GM21515 (cell line): Measurements from ENCODE around the gene CPE.
"Not testable (repeated sequence)": the region's sequence is repeated elsewhere in the genome, so short reads cannot be mapped to it uniquely, and the experiment has no call there.

Experiments
- ATAC-seq: cut with Tn5 transposase; IDR thresholded peaks from one replicate; pipeline ENCODE4 v1.9.1; 2021; ENCODE audit not compliant: unreplicated experiment

CPE gene

GRCh38 chr4:165403048-165403447 lies 24.2 kb downstream of the CPE start:
- ATAC-seq: no peak

- no peak for ATAC-seq
Measured at GRCh38 chr4:165403637-165404036, 24.8 kb downstream of the CPE start.

- ATAC-seq: no peak
Measured at GRCh38 chr4:165404080-165404479, 25.3 kb downstream of the CPE start.

- ATAC-seq: no peak
Measured at GRCh38 chr4:165404696-165405095, 25.9 kb downstream of the CPE start.

- ATAC-seq: no peak
Measured at GRCh38 chr4:165410214-165410613, 31.4 kb downstream of the CPE start.

GRCh38 chr4:165415910-165416309 lies 37.1 kb downstream of the CPE start:
- no peak for ATAC-seq

- no peak for ATAC-seq
Measured at GRCh38 chr4:165418073-165418472, 39.3 kb downstream of the CPE start.

GRCh38 chr4:165425629-165426028 lies 46.8 kb downstream of the CPE start:
- no peak for ATAC-seq

- ATAC-seq: no peak
Measured at GRCh38 chr4:165426331-165426730, 47.5 kb downstream of the CPE start.

GRCh38 chr4:165426823-165427222 lies 48.0 kb downstream of the CPE start:
- ATAC-seq: no peak

- ATAC-seq: no peak
Measured at GRCh38 chr4:165428957-165429356, 50.1 kb downstream of the CPE start.

- ATAC-seq: no peak
Measured at GRCh38 chr4:165433529-165433928, 54.7 kb downstream of the CPE start.

GRCh38 chr4:165437691-165438090 lies 58.9 kb downstream of the CPE start:
- no peak for ATAC-seq

- no peak for ATAC-seq
Measured at GRCh38 chr4:165439344-165439743, 60.5 kb downstream of the CPE start.

- ATAC-seq: no peak
Measured at GRCh38 chr4:165439981-165440380, 61.2 kb downstream of the CPE start.

GRCh38 chr4:165440415-165441158 lies 61.8 kb downstream of the CPE start:
- ATAC-seq: no peak

GRCh38 chr4:165443276-165443675 lies 64.5 kb downstream of the CPE start:
- no peak for ATAC-seq

- no peak for ATAC-seq
Measured at GRCh38 chr4:165448700-165449099, 69.9 kb downstream of the CPE start.

- ATAC-seq: no peak
Measured at GRCh38 chr4:165449333-165449732, 70.5 kb downstream of the CPE start.

GRCh38 chr4:165450871-165451270 lies 72.1 kb downstream of the CPE start:
- ATAC-seq: no peak

- not testable (repeated sequence) for ATAC-seq
Measured at GRCh38 chr4:165453140-165453539, 74.3 kb downstream of the CPE start.

- no peak for ATAC-seq
Measured at GRCh38 chr4:165454426-165454825, 75.6 kb downstream of the CPE start.

GRCh38 chr4:165457793-165458192 lies 79.0 kb downstream of the CPE start:
- ATAC-seq: no peak
